DND-41 (cell line): ENCODE results near the gene PKHD1.
A peak's percentile ranks its signal among the peaks of the same experiment; 100 is the strongest.

Experiments
- ATAC-seq: fragments of 200-7000 bp; cut with Tn5 transposase; 3 replicates; pipeline ENCODE4 v1.9.1; 2021; ENCODE audit warnings: low read depth; ENCODE audit not compliant: insufficient read depth
- DNase-seq: peaks from one replicate; pipeline ENCODE4 v3.0.0-alpha.2; 2020
- H2AFZ ChIP-seq: 2 replicates; pipeline ENCODE4 v1.6.0; 2012; ENCODE audit warnings: low read depth, low read length
- H3K27ac ChIP-seq: 2 replicates; pipeline ENCODE4 v1.5.1; 2012; ENCODE audit warnings: low read length, inconsistent platforms
- H3K27me3 ChIP-seq: fragments of 200-600 bp; sonication (generic); 2 replicates; pipeline ENCODE4 v1.6.0; 2012; ENCODE audit warnings: low read length, mild to moderate bottlenecking, inconsistent platforms; ENCODE audit not compliant: insufficient read depth, poor library complexity
- H3K36me3 ChIP-seq: 2 replicates; pipeline ENCODE4 v1.5.1; 2012; ENCODE audit warnings: low read length, inconsistent platforms; ENCODE audit not compliant: insufficient read depth
- H3K4me1 ChIP-seq: 2 replicates; pipeline ENCODE4 v1.5.1; 2012; ENCODE audit warnings: mild to moderate bottlenecking, low read length; ENCODE audit not compliant: insufficient read depth
- H3K4me2 ChIP-seq: 2 replicates; pipeline ENCODE4 v1.6.0; 2012; ENCODE audit warnings: mild to moderate bottlenecking, moderate library complexity, low read length, inconsistent platforms; ENCODE audit not compliant: insufficient read depth
- H3K4me3 ChIP-seq, 2 experiments: fragments of 200-600 bp in 1 of 2; shearing (Covaris generic) in 1 of 2; 2 replicates each; pipeline ENCODE4 v1.5.1; 2012 to 2016; ENCODE audit warnings: inconsistent platforms in 2 of 2, low read length in 2 of 2, mild to moderate bottlenecking in 2 of 2, low read depth in 1 of 2, moderate library complexity in 1 of 2
- H3K79me2 ChIP-seq: 2 replicates; pipeline ENCODE4 v1.6.0; 2012; ENCODE audit warnings: low read length, inconsistent platforms; ENCODE audit not compliant: insufficient read depth
- H3K9ac ChIP-seq: 2 replicates; pipeline ENCODE4 v1.6.0; 2012; ENCODE audit warnings: low read depth, mild to moderate bottlenecking, inconsistent platforms, low read length, moderate library complexity
- H3K9me3 ChIP-seq: 2 replicates; pipeline ENCODE4 v1.5.1; 2012; ENCODE audit warnings: low read length, moderate library complexity, mild to moderate bottlenecking, inconsistent platforms; ENCODE audit not compliant: insufficient read depth, severe bottlenecking
- H4K20me1 ChIP-seq: 2 replicates; pipeline ENCODE4 v1.6.0; 2012; ENCODE audit warnings: low read length; ENCODE audit not compliant: insufficient read depth
- EZH2 ChIP-seq: IDR thresholded peaks from 3 replicates; pipeline ENCODE4 v1.6.1; 2012; ENCODE audit warnings: borderline replicate concordance, low read depth, mild to moderate bottlenecking, moderate library complexity, low read length, inconsistent platforms; ENCODE audit not compliant: severe bottlenecking
- TF ChIP-seq, protein P1 (sequence below): IDR thresholded peaks from 2 replicates; pipeline ENCODE4 v1.5.1; 2012; ENCODE audit warnings: borderline replicate concordance, low read length, moderate library complexity, mild to moderate bottlenecking; ENCODE audit not compliant: poor library complexity, severe bottlenecking; ENCODE audit errors: extremely low read depth

PKHD1 gene

DNA sequence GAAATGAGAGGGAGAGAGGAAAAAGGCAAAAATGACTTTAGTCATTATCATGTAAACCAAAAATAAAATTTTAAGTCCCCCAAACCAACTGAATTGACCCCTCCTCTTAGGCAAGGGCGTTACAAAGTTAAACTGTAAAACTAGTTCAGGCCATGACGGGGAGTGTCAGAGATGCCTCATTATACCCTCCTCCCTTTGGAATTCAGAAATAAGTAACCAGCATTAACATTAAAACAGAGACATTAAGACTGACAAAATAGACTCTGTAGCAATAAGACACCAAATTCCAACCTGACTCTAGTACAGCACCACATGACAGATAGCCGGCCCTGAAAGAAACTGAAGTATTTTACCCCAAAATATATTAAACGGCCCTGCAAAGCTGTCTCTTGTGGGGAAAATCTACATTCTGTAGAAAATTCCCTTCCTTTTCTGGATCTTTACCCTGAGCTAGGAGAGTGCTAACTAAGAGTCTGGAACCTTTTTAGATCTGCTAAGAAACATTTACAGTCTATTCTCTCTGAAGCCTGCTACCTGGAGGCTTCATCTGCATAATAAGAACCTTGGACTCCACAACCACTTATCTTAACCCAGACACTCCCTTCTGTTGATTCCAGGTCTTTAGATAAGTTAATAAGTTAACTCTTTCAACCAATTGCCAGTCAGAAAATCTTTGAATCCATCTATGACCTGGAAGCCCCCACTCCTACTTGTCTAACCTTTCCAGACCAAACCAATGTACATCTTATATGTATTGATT, 150.7 kb downstream of the PKHD1 start:
- DNase-seq (no peak), ATAC-seq (no peak)
- H3K36me3 ChIP-seq: no peaks in the 10 kb centered on the region
- H3K27me3 ChIP-seq: no peaks in the 10 kb centered on the region
- H2AFZ ChIP-seq: no peak overlapping the region
- no peak overlapping the region for H3K9ac ChIP-seq
- no peaks in the 10 kb centered on the region for H3K9me3 ChIP-seq
- H3K27ac ChIP-seq: no peak overlapping the region
- no peaks in the 10 kb centered on the region for H3K79me2 ChIP-seq
- no peak overlapping the region for H3K4me2 ChIP-seq
- no peaks in the 10 kb centered on the region for H4K20me1 ChIP-seq
- peaks cover 15% of the 10 kb centered on the region for H3K4me1 ChIP-seq
- TF ChIP-seq, protein P1, sequence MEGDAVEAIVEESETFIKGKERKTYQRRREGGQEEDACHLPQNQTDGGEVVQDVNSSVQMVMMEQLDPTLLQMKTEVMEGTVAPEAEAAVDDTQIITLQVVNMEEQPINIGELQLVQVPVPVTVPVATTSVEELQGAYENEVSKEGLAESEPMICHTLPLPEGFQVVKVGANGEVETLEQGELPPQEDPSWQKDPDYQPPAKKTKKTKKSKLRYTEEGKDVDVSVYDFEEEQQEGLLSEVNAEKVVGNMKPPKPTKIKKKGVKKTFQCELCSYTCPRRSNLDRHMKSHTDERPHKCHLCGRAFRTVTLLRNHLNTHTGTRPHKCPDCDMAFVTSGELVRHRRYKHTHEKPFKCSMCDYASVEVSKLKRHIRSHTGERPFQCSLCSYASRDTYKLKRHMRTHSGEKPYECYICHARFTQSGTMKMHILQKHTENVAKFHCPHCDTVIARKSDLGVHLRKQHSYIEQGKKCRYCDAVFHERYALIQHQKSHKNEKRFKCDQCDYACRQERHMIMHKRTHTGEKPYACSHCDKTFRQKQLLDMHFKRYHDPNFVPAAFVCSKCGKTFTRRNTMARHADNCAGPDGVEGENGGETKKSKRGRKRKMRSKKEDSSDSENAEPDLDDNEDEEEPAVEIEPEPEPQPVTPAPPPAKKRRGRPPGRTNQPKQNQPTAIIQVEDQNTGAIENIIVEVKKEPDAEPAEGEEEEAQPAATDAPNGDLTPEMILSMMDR: no peak
- TF ChIP-seq EZH2: no peak
- H3K4me3 ChIP-seq: no peak overlapping the region

DNA sequence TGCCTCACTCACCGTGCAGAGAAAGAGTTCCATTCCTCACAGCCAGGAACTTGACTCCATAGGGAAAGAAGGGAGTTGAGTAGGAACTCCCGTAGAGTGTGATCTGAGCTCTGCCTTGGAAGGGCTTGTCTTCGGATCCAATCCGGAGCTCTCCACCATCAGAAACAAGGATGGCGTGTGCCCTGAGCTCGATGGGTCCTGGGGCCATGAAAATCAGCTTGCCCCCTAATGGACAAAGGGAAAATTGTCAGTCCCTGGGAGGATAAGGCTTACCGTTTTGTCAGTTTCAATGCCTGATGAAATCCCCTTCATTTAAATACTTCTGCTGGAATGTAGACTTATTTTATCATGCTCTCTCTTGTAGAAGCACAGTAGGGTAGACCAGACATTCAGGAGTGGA, 153.3 kb downstream of the PKHD1 start:
- H3K4me1 ChIP-seq: peaks cover 38% of the 10 kb centered on the region
- no peak overlapping the region for H3K4me3 ChIP-seq
- DNase-seq (no peak), ATAC-seq (no peak)
- H3K9ac ChIP-seq: no peak overlapping the region
- H2AFZ ChIP-seq: no peak overlapping the region
- H3K4me2 ChIP-seq: no peak overlapping the region
- no peaks in the 10 kb centered on the region for H3K79me2 ChIP-seq
- no peak overlapping the region for H3K27ac ChIP-seq
- H3K36me3 ChIP-seq: no peaks in the 10 kb centered on the region
- no peaks in the 10 kb centered on the region for H3K27me3 ChIP-seq
- H3K9me3 ChIP-seq: no peaks in the 10 kb centered on the region
- H4K20me1 ChIP-seq: no peaks in the 10 kb centered on the region
- no peak for TF ChIP-seq EZH2
- TF ChIP-seq, protein P1: peak; percentile 38

DNA sequence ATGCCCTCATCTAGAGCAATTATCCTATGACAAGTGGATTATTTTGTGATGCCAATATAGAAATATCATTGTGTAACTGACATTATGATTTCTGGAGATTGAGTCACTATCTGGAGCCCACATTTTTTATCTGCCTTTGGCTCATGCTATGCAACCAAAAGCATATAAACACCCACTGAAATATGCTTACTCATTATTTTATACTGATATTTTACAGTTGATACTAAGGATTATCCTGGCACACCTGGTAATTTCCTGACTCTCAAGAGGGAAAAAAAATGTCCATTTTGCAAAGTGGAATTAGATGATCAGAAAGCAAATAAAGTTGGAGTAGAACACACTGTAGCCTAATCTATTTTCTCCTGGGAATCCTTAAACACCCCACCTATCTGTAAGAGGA, 154.5 kb downstream of the PKHD1 start:
- no peaks in the 10 kb centered on the region for H3K36me3 ChIP-seq
- H3K4me1 ChIP-seq: peaks cover 38% of the 10 kb centered on the region
- H3K9me3 ChIP-seq: no peaks in the 10 kb centered on the region
- H3K9ac ChIP-seq: no peak overlapping the region
- no peak overlapping the region for H2AFZ ChIP-seq
- no peaks in the 10 kb centered on the region for H4K20me1 ChIP-seq
- ATAC-seq (no peak), DNase-seq (no peak)
- TF ChIP-seq, protein P1: no peak
- TF ChIP-seq EZH2: no peak
- no peak overlapping the region for H3K27ac ChIP-seq
- H3K27me3 ChIP-seq: no peaks in the 10 kb centered on the region
- no peak overlapping the region for H3K4me2 ChIP-seq
- H3K79me2 ChIP-seq: no peaks in the 10 kb centered on the region
- no peak overlapping the region for H3K4me3 ChIP-seq
